K562 (cell line): ENCODE measurements around the gene SLC25A1. TPM values are rescaled to one million over a fixed set of nuclear protein-coding genes. Genes with fewer than 3 reads are reported as not detected.

Experiments
- E2F3 ChIP-seq: fragments of 250-450 bp; sonication (Bioruptor Pico); IDR thresholded peaks from 2 replicates; pipeline ENCODE4 v1.4.0; 2020; ENCODE audit warnings: mild to moderate bottlenecking
- HDAC6 ChIP-seq: IDR thresholded peaks from 2 replicates; pipeline ENCODE4 v1.6.1; 2012; ENCODE audit warnings: low read depth, mild to moderate bottlenecking, control low read depth, inconsistent platforms, low read length, moderate library complexity
- KLF10 ChIP-seq: fragments of 250-450 bp; sonication (Bioruptor Pico); IDR thresholded peaks from 2 replicates; pipeline ENCODE4 v1.6.1; 2021; ENCODE audit warnings: matching md5 sums
- NCOR1 ChIP-seq: fragments of 450-650 bp; IDR thresholded peaks from 2 replicates; pipeline ENCODE4 v1.6.1; 2016; ENCODE audit warnings: mild to moderate bottlenecking, moderate library complexity
- NONO ChIP-seq, 2 experiments: fragments of 200-400 bp in 1 of 2; fragments of 450-650 bp in 1 of 2; formaldehyde crosslinking in 1 of 2; IDR thresholded peaks; 2 replicates each; pipeline ENCODE4 v1.6.1; 2017; ENCODE audit warnings: low read depth in 2 of 2, mild to moderate bottlenecking in 2 of 2, moderate library complexity in 2 of 2, low read length in 1 of 2
- PPARD ChIP-seq: fragments of 250-450 bp; sonication (Bioruptor Pico); IDR thresholded peaks from 2 replicates; pipeline ENCODE4 v1.8.0; 2022; ENCODE audit warnings: inconsistent platforms, mild to moderate bottlenecking, moderate library complexity
- PYGO2 ChIP-seq: fragments of 450-650 bp; IDR thresholded peaks from 2 replicates; pipeline ENCODE4 v1.6.1; 2016; ENCODE audit warnings: mild to moderate bottlenecking, missing genetic modification characterization, moderate library complexity, missing compliant biosample characterization
- ZBTB17 ChIP-seq: fragments of 450-650 bp; formaldehyde crosslinking; IDR thresholded peaks from 2 replicates; pipeline ENCODE4 v1.4.0; 2020; ENCODE audit warnings: mild to moderate bottlenecking
- ZFX ChIP-seq: sonication (generic); formaldehyde crosslinking; IDR thresholded peaks from 2 replicates; pipeline ENCODE4 v1.8.0; 2022; ENCODE audit warnings: mild to moderate bottlenecking, missing genetic modification reagents, moderate library complexity
- ZKSCAN1 ChIP-seq: fragments of 150-350 bp; IDR thresholded peaks from 2 replicates; pipeline ENCODE4 v1.6.1; 2016; ENCODE audit warnings: low read depth, low read length
- ZNF124 ChIP-seq: sonication (generic); formaldehyde crosslinking; IDR thresholded peaks from 2 replicates; pipeline ENCODE4 v1.8.1; 2022; ENCODE audit warnings: missing genetic modification reagents
- ZNF165 ChIP-seq: fragments of 250-450 bp; sonication (Bioruptor Pico); IDR thresholded peaks from 2 replicates; pipeline ENCODE4 v1.4.0; 2020; ENCODE audit warnings: borderline replicate concordance
- ZNF23 ChIP-seq: fragments of 250-450 bp; sonication (Bioruptor Pico); IDR thresholded peaks from 2 replicates; pipeline ENCODE4 v1.4.0; 2020; ENCODE audit warnings: mild to moderate bottlenecking
- ZNF695 ChIP-seq: fragments of 450-650 bp; formaldehyde crosslinking; IDR thresholded peaks from 2 replicates; pipeline ENCODE4 v1.4.0; 2020; ENCODE audit warnings: mild to moderate bottlenecking, moderate library complexity
- polyA plus RNA-seq, 8 experiments: library from polyadenylated mRNA; depleted of rRNA in 4 of 8; stranded (reverse) in 5 of 8; unstranded in 3 of 8; fragments of >200 nt; fragmentation: Nextera tagmentation in 2 of 8; fragmentation: Illumina TruSeq in 1 of 8; extraction: Ambion mirVana in 2 of 8; extraction: Trizol in 1 of 8; gene quantifications; 2 replicates each; pipeline versions ENCODE4 v1.2.1 to v1.2.3, GENCODE V29; 2011 to 2014; ENCODE audit warnings: inconsistent platforms in 1 of 8, missing spikeins in 1 of 8
- total RNA-seq, 7 experiments: library from RNA; depleted of rRNA in 6 of 7; stranded (reverse); fragments of >200 nt in 6 of 7; fragmentation: Illumina TruSeq in 2 of 7; extraction: Trizol in 2 of 7; gene quantifications; 2 replicates each; pipeline versions ENCODE4 v1.2.1 to v1.2.3, GENCODE V29; 2011 to 2021; ENCODE audit warnings: low replicate concordance in 1 of 7
- TF ChIP-seq, protein P1 (sequence below): sonication (generic); formaldehyde crosslinking; IDR thresholded peaks from 2 replicates; pipeline ENCODE4 v1.8.0; 2022; ENCODE audit warnings: missing genetic modification reagents, mild to moderate bottlenecking, moderate library complexity, borderline replicate concordance
- TF ChIP-seq, protein P2 (sequence below): fragments of 450-650 bp; formaldehyde crosslinking; IDR thresholded peaks from 2 replicates; pipeline ENCODE4 v1.4.0; 2020; ENCODE audit warnings: mild to moderate bottlenecking, moderate library complexity
- TF ChIP-seq, protein P3 (sequence below): sonication (generic); formaldehyde crosslinking; IDR thresholded peaks from 2 replicates; pipeline ENCODE4 v1.8.0; 2023; ENCODE audit warnings: mild to moderate bottlenecking, missing genetic modification reagents
- TF ChIP-seq, protein P4 (sequence below): fragments of 200-800 bp; sonication (Bioruptor generic); IDR thresholded peaks from 2 replicates; pipeline ENCODE4 v1.6.1; 2016; ENCODE audit warnings: missing genetic modification characterization, missing compliant biosample characterization
- TF ChIP-seq, protein P5 (sequence below): IDR thresholded peaks from 2 replicates; pipeline ENCODE4 v1.6.1; 2014; ENCODE audit warnings: antibody characterized with exemption

The SLC25A1 gene
- total and polyA plus RNA-seq, 9 of the 15 experiments (the other 6 are each of a cell fraction or from before 2014, with no cell fraction given): 11.0 to 408 (median 110) TPM

DNA sequence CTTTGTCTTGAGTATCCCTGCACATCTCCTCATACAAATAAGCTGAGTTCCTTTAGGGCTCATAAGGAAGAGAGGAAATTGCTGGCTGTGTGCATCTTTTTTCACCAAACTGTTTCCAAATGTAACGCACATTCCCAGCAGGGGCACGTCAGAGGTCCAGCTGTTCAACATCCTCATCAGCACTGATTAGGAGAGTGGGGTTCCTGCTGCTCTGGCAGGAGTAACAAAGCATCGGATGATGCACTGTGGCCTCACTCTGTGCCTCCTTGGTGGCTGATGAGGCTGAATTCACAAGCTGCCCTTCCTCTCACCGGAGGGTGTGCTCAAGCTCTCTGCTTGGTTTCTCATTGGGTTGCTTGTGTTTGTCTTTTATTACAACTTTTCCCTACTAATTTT is 35.5 kb upstream of the SLC25A1 start (continued):
- TF ChIP-seq KLF10 (no peak), ZNF23 (CRISPR knock-in tag) (no peak), PYGO2 (tag) (peak; percentile 3; the same call in 1 of the 2 replicates), NONO (IDR thresholded peaks at IDR 0.05; ENCODE audit: low read depth in 2 of 2, low read length in 1 of 2) (no peak), ZKSCAN1 (no peak), ZNF695 (CRISPR knock-in tag) (no peak), ZNF124 (no peak), E2F3 (CRISPR knock-in tag) (0 out of 2 replicates have a peak, but pooled peaks have one; percentile 36), PPARD (no peak), ZFX (CRISPR knock-in tag) (no peak), NCOR1 (no peak), HDAC6 (0 out of 2 replicates have a peak, but pooled peaks have one; percentile 19), ZNF165 (CRISPR knock-in tag) (no peak), ZBTB17 (CRISPR knock-in tag) (no peak)
- TF ChIP-seq, protein P1, sequence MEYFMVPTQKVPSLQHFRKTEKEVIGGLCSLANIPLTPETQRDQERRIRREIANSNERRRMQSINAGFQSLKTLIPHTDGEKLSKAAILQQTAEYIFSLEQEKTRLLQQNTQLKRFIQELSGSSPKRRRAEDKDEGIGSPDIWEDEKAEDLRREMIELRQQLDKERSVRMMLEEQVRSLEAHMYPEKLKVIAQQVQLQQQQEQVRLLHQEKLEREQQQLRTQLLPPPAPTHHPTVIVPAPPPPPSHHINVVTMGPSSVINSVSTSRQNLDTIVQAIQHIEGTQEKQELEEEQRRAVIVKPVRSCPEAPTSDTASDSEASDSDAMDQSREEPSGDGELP (CRISPR knock-in tag): peak; percentile 49; the same call in 1 of the 2 replicates
- TF ChIP-seq, protein P2, sequence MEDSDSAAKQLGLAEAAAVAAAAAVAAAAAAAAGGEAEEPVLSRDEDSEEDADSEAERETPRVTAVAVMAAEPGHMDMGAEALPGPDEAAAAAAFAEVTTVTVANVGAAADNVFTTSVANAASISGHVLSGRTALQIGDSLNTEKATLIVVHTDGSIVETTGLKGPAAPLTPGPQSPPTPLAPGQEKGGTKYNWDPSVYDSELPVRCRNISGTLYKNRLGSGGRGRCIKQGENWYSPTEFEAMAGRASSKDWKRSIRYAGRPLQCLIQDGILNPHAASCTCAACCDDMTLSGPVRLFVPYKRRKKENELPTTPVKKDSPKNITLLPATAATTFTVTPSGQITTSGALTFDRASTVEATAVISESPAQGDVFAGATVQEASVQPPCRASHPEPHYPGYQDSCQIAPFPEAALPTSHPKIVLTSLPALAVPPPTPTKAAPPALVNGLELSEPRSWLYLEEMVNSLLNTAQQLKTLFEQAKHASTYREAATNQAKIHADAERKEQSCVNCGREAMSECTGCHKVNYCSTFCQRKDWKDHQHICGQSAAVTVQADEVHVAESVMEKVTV (CRISPR knock-in tag): 0 out of 2 replicates have a peak, but pooled peaks have one; percentile 5
- TF ChIP-seq, protein P3, sequence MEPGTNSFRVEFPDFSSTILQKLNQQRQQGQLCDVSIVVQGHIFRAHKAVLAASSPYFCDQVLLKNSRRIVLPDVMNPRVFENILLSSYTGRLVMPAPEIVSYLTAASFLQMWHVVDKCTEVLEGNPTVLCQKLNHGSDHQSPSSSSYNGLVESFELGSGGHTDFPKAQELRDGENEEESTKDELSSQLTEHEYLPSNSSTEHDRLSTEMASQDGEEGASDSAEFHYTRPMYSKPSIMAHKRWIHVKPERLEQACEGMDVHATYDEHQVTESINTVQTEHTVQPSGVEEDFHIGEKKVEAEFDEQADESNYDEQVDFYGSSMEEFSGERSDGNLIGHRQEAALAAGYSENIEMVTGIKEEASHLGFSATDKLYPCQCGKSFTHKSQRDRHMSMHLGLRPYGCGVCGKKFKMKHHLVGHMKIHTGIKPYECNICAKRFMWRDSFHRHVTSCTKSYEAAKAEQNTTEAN: no peak
- TF ChIP-seq, protein P4, sequence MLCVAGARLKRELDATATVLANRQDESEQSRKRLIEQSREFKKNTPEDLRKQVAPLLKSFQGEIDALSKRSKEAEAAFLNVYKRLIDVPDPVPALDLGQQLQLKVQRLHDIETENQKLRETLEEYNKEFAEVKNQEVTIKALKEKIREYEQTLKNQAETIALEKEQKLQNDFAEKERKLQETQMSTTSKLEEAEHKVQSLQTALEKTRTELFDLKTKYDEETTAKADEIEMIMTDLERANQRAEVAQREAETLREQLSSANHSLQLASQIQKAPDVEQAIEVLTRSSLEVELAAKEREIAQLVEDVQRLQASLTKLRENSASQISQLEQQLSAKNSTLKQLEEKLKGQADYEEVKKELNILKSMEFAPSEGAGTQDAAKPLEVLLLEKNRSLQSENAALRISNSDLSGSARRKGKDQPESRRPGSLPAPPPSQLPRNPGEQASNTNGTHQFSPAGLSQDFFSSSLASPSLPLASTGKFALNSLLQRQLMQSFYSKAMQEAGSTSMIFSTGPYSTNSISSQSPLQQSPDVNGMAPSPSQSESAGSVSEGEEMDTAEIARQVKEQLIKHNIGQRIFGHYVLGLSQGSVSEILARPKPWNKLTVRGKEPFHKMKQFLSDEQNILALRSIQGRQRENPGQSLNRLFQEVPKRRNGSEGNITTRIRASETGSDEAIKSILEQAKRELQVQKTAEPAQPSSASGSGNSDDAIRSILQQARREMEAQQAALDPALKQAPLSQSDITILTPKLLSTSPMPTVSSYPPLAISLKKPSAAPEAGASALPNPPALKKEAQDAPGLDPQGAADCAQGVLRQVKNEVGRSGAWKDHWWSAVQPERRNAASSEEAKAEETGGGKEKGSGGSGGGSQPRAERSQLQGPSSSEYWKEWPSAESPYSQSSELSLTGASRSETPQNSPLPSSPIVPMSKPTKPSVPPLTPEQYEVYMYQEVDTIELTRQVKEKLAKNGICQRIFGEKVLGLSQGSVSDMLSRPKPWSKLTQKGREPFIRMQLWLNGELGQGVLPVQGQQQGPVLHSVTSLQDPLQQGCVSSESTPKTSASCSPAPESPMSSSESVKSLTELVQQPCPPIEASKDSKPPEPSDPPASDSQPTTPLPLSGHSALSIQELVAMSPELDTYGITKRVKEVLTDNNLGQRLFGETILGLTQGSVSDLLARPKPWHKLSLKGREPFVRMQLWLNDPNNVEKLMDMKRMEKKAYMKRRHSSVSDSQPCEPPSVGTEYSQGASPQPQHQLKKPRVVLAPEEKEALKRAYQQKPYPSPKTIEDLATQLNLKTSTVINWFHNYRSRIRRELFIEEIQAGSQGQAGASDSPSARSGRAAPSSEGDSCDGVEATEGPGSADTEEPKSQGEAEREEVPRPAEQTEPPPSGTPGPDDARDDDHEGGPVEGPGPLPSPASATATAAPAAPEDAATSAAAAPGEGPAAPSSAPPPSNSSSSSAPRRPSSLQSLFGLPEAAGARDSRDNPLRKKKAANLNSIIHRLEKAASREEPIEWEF: no peak
- TF ChIP-seq, protein P5, sequence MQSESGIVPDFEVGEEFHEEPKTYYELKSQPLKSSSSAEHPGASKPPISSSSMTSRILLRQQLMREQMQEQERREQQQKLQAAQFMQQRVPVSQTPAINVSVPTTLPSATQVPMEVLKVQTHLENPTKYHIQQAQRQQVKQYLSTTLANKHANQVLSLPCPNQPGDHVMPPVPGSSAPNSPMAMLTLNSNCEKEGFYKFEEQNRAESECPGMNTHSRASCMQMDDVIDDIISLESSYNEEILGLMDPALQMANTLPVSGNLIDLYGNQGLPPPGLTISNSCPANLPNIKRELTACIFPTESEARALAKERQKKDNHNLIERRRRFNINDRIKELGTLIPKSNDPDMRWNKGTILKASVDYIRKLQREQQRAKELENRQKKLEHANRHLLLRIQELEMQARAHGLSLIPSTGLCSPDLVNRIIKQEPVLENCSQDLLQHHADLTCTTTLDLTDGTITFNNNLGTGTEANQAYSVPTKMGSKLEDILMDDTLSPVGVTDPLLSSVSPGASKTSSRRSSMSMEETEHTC: no peak
